Measurements from ENCODE around the gene LAX1.

GRCh38 chr1:203769505-203770343, 4.7 kb downstream of the LAX1 start:
- TF ChIP-seq, protein P1, sequence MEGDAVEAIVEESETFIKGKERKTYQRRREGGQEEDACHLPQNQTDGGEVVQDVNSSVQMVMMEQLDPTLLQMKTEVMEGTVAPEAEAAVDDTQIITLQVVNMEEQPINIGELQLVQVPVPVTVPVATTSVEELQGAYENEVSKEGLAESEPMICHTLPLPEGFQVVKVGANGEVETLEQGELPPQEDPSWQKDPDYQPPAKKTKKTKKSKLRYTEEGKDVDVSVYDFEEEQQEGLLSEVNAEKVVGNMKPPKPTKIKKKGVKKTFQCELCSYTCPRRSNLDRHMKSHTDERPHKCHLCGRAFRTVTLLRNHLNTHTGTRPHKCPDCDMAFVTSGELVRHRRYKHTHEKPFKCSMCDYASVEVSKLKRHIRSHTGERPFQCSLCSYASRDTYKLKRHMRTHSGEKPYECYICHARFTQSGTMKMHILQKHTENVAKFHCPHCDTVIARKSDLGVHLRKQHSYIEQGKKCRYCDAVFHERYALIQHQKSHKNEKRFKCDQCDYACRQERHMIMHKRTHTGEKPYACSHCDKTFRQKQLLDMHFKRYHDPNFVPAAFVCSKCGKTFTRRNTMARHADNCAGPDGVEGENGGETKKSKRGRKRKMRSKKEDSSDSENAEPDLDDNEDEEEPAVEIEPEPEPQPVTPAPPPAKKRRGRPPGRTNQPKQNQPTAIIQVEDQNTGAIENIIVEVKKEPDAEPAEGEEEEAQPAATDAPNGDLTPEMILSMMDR (IDR thresholded peaks at IDR 0.05): no peak
- TF ChIP-seq POLR2AphosphoS5 (IDR thresholded peaks at IDR 0.05): peak in 1 of 3 donors; percentile 50
